Measurements from ENCODE around the gene COMMD7. TPM values are rescaled to one million over a fixed set of nuclear protein-coding genes. Genes with fewer than 3 reads are reported as not detected.

The COMMD7 gene
- total and polyA plus RNA-seq, 9 of the 15 experiments (the other 6 are each of a cell fraction or from before 2014, with no cell fraction given) = 11.9 to 69.1 (median 34.7) TPM

DNA sequence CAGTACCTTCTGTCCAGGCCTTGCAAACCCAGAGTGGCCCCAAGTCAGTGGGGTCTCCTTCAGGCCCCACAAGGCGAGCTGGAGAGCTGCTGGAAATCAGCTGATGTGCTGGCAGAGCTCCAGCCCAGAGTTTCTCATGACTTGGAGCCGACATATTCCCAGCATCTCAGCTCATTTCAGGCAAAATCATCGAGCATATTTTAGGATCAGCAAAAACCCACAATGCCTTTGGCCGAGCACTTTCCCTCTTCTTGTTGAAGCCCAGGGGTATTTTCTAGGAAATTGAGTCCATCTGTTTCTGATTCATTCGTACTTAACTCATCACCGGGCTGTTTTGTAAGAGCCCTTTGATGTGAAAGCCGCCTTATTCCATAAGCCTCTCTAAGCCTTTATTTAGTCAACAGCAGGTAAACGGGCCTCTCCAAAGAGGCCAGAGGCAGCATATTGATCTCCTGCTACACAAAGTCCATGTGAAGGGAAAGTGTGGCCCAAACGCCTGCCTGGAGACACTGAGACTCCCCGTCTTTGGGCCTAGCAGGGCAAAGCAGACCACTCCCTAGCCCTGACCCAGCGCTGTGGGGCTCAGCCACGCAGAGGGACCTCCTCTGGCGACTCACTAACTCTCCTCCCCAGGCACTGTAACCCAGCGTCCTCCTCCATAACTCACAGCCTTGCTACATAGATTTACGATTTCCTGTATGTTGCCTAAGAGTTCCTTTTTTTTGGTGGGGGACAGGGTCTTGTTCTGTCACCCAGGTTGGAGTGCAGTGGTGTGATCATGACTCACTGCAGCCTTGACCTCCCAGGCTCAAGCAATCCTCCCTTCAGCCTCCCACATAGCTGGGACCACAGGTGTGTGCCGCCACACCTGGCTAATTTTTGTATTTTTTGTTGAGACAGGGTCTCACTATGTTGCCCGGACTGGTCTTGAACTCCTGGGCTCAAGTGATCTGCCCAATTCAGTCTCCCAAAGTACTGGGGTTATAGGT, 57.4 kb downstream of the COMMD7 start (continued):
- TF ChIP-seq POLR2H (tag; IDR thresholded peaks at IDR 0.05; ENCODE audit: low read depth) (no peak), MED1 (CRISPR knock-in tag; IDR thresholded peaks at IDR 0.05; ENCODE audit: borderline replicate concordance) (no peak), ZSCAN32 (CRISPR knock-in tag; IDR thresholded peaks at IDR 0.05) (no peak), ZNF507 (tag; conservative IDR thresholded peaks at IDR 0.05) (no peak), PHF21A (IDR thresholded peaks at IDR 0.05; ENCODE audit: borderline replicate concordance, low read depth) (no peak), U2AF2 (optimal IDR thresholded peaks at IDR 0.05; ENCODE audit: low read depth, low read length) (no peak), POLR2A (conservative IDR thresholded peaks at IDR 0.05) (no peak; the same call in 1 of the 2 replicates), CXXC5 (CRISPR knock-in tag; IDR thresholded peaks at IDR 0.05) (no peak), ZNF184 (CRISPR knock-in tag; IDR thresholded peaks at IDR 0.05) (no peak), ZZZ3 (IDR thresholded peaks at IDR 0.05) (no peak), POLR3A (IDR thresholded peaks at IDR 0.05; ENCODE audit: borderline replicate concordance, extremely low read depth, insufficient read depth, insufficient read length) (no peak), KLF13 (tag; IDR thresholded peaks at IDR 0.05; ENCODE audit: borderline replicate concordance, low read depth) (no peak)
- TF ChIP-seq, protein P1, sequence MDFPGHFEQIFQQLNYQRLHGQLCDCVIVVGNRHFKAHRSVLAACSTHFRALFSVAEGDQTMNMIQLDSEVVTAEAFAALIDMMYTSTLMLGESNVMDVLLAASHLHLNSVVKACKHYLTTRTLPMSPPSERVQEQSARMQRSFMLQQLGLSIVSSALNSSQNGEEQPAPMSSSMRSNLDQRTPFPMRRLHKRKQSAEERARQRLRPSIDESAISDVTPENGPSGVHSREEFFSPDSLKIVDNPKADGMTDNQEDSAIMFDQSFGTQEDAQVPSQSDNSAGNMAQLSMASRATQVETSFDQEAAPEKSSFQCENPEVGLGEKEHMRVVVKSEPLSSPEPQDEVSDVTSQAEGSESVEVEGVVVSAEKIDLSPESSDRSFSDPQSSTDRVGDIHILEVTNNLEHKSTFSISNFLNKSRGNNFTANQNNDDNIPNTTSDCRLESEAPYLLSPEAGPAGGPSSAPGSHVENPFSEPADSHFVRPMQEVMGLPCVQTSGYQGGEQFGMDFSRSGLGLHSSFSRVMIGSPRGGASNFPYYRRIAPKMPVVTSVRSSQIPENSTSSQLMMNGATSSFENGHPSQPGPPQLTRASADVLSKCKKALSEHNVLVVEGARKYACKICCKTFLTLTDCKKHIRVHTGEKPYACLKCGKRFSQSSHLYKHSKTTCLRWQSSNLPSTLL (IDR thresholded peaks at IDR 0.05) = no peak
- TF ChIP-seq, protein P2, sequence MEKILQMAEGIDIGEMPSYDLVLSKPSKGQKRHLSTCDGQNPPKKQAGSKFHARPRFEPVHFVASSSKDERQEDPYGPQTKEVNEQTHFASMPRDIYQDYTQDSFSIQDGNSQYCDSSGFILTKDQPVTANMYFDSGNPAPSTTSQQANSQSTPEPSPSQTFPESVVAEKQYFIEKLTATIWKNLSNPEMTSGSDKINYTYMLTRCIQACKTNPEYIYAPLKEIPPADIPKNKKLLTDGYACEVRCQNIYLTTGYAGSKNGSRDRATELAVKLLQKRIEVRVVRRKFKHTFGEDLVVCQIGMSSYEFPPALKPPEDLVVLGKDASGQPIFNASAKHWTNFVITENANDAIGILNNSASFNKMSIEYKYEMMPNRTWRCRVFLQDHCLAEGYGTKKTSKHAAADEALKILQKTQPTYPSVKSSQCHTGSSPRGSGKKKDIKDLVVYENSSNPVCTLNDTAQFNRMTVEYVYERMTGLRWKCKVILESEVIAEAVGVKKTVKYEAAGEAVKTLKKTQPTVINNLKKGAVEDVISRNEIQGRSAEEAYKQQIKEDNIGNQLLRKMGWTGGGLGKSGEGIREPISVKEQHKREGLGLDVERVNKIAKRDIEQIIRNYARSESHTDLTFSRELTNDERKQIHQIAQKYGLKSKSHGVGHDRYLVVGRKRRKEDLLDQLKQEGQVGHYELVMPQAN (IDR thresholded peaks at IDR 0.05; ENCODE audit: borderline replicate concordance) = no peak
- TF ChIP-seq, protein P3, sequence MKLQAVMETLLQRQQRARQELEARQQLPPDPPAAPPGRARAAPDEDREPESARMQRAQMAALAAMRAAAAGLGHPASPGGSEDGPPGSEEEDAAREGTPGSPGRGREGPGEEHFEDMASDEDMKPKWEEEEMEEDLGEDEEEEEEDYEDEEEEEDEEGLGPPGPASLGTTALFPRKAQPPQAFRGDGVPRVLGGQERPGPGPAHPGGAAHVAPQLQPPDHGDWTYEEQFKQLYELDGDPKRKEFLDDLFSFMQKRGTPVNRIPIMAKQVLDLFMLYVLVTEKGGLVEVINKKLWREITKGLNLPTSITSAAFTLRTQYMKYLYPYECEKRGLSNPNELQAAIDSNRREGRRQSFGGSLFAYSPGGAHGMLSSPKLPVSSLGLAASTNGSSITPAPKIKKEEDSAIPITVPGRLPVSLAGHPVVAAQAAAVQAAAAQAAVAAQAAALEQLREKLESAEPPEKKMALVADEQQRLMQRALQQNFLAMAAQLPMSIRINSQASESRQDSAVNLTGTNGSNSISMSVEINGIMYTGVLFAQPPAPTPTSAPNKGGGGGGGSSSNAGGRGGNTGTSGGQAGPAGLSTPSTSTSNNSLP (IDR thresholded peaks at IDR 0.05; ENCODE audit: borderline replicate concordance, low read depth, low read length) = no peak
- TF ChIP-seq, protein P4, sequence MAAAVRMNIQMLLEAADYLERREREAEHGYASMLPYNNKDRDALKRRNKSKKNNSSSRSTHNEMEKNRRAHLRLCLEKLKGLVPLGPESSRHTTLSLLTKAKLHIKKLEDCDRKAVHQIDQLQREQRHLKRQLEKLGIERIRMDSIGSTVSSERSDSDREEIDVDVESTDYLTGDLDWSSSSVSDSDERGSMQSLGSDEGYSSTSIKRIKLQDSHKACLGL (CRISPR knock-in tag; IDR thresholded peaks at IDR 0.05; ENCODE audit: borderline replicate concordance, poor library complexity, severe bottlenecking) = no peak
- TF ChIP-seq, protein P5, sequence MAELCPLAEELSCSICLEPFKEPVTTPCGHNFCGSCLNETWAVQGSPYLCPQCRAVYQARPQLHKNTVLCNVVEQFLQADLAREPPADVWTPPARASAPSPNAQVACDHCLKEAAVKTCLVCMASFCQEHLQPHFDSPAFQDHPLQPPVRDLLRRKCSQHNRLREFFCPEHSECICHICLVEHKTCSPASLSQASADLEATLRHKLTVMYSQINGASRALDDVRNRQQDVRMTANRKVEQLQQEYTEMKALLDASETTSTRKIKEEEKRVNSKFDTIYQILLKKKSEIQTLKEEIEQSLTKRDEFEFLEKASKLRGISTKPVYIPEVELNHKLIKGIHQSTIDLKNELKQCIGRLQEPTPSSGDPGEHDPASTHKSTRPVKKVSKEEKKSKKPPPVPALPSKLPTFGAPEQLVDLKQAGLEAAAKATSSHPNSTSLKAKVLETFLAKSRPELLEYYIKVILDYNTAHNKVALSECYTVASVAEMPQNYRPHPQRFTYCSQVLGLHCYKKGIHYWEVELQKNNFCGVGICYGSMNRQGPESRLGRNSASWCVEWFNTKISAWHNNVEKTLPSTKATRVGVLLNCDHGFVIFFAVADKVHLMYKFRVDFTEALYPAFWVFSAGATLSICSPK (IDR thresholded peaks at IDR 0.05; ENCODE audit: borderline replicate concordance) = no peak
- TF ChIP-seq, protein P6, sequence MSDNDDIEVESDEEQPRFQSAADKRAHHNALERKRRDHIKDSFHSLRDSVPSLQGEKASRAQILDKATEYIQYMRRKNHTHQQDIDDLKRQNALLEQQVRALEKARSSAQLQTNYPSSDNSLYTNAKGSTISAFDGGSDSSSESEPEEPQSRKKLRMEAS (CRISPR knock-in tag; IDR thresholded peaks at IDR 0.05) = no peak
